ENCODE measurements around the gene GABRR1. TPM values are rescaled to one million over a fixed set of nuclear protein-coding genes. Genes with fewer than 3 reads are reported as not detected.

The GABRR1 gene
- total and polyA plus RNA-seq, 10 donors = not detected

DNA sequence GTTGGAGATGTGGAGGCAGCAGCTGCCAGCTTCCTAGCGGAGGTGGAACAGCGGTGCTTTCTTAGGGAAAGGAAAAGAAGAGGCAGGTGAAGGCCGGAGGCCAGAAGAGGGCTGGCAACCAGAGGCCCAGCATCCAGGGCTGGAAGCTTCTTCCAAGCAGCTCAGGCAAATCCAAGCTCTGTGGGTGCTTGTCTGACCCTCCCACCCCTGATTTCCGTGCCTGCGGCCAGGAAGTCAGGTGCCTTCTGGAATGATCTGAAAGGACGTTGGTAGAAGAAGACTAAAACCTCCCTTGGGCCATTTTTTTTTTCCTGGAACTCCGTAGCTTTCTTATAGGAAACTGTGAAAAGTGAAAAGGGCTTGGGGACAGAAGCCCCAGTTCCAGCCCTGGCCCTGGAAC lies 33.1 kb upstream of the GABRR1 start:
- DNase-seq = no peak
- intact Hi-C loops (cut with DNase I; ENCODE audit: low total_unique reads) = no loop called here
- Histone ChIP-seq H3K4me1 (no peaks in the 10 kb centered on the region), H3K27me3 (replicated peaks in 1 of 7) (peaks cover 0 to 5% (median 0%) of the 10 kb centered on the region in 7 donors), H3K27ac (no peak overlapping the region), H3K4me3 (no peak overlapping the region), H3K36me3 (no peaks in the 10 kb centered on the region), H3K9me3 (no peaks in the 10 kb centered on the region)
- WGBS, 5 donors = 71 to 82% (median 80%) methylated on average over 7 of the region's 7 CpGs
- TF ChIP-seq POLR2A (IDR thresholded peaks at IDR 0.05) (no peak), POLR2AphosphoS5 (IDR thresholded peaks at IDR 0.05) (no peak)
- TF ChIP-seq, protein P1, sequence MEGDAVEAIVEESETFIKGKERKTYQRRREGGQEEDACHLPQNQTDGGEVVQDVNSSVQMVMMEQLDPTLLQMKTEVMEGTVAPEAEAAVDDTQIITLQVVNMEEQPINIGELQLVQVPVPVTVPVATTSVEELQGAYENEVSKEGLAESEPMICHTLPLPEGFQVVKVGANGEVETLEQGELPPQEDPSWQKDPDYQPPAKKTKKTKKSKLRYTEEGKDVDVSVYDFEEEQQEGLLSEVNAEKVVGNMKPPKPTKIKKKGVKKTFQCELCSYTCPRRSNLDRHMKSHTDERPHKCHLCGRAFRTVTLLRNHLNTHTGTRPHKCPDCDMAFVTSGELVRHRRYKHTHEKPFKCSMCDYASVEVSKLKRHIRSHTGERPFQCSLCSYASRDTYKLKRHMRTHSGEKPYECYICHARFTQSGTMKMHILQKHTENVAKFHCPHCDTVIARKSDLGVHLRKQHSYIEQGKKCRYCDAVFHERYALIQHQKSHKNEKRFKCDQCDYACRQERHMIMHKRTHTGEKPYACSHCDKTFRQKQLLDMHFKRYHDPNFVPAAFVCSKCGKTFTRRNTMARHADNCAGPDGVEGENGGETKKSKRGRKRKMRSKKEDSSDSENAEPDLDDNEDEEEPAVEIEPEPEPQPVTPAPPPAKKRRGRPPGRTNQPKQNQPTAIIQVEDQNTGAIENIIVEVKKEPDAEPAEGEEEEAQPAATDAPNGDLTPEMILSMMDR (IDR thresholded peaks at IDR 0.05 in 8 of 11, conservative IDR thresholded peaks at IDR 0.05 in 3 of 11) = no peak

DNA sequence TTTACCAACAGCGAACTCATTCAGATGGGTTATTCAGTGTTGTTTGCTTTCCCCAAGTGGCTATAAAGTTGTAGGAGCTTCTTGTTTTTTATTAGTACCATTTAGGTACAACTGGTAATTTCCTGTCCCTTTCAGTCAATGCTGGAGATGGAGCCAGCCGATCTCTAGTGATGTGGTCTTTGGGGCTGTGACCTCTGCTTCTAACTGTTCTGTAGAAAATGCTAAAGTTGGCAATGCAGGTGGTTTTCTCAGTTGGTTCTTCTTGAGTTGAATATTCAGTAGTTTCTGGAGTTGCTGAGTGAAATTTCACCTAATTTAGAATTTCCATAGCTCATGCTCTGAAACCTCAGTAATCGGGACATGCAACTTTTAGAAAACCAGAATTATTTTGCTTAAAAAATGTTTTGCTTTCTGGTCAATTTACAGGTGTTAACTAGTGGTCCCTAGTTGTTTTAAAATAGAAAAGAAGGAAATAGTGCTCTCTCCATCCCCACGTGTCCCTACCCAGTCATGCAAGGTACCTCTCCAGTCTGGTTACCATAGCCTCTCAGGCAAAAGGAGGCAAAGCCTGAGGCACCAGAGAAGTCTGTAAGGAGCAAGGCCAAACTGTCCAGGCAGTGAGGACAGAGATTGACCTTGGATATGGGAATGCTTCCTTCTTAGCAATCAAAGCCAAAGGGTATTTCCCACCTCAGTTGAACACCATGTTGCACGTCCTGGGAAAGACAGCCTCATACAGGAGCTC lies 27.3 kb upstream of the GABRR1 start:
- no peak for DNase-seq
- 67 to 80% (median 74%) methylated on average over 5 of the region's 5 CpGs for WGBS, 5 donors
- TF ChIP-seq, protein P1 (IDR thresholded peaks at IDR 0.05 in 8 of 11, conservative IDR thresholded peaks at IDR 0.05 in 3 of 11) = no peak
- TF ChIP-seq POLR2AphosphoS5 (IDR thresholded peaks at IDR 0.05) = no peak
- TF ChIP-seq POLR2A (IDR thresholded peaks at IDR 0.05) = no peak
- H3K4me1 ChIP-seq = peaks cover 0 to 9% (median 0%) of the 10 kb centered on the region in 6 donors
- no peaks in the 10 kb centered on the region for H3K27me3 ChIP-seq (replicated peaks in 1 of 7)
- no peak overlapping the region for H3K27ac ChIP-seq
- H3K9me3 ChIP-seq = no peaks in the 10 kb centered on the region
- H3K36me3 ChIP-seq = no peaks in the 10 kb centered on the region
- intact Hi-C loops (cut with DNase I; ENCODE audit: low total_unique reads) = loop anchor here (5.0 kb wide), 1 partner anchor 262 kb away; no protein-coding TSS in a partner anchor
- no peak overlapping the region for H3K4me3 ChIP-seq

DNA sequence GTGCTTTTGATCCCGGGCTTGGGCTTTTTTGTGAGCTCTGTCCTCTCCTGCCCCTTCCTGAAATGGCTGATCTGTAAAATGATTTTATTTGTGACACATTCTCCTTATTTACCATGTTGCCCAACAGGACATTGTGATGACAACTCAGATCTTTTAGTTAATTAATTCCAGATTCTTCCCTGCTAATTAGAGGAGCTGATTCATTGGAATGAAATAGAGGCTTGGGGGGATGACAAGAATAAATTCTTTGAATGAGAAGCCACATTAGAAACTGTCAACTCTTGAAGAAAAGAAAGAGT lies 26.1 kb upstream of the GABRR1 start:
- Histone ChIP-seq H3K4me3 (no peak overlapping the region), H3K4me1 (peaks cover 0 to 15% (median 0%) of the 10 kb centered on the region in 6 donors), H3K36me3 (no peaks in the 10 kb centered on the region), H3K27me3 (replicated peaks in 1 of 7) (no peaks in the 10 kb centered on the region), H3K9me3 (no peaks in the 10 kb centered on the region), H3K27ac (no peak overlapping the region)
- no peak for DNase-seq
- WGBS, 5 donors = 37 to 64% (median 45%) methylated on average over 1 of the region's 1 CpG
- TF ChIP-seq POLR2A (IDR thresholded peaks at IDR 0.05) (no peak), POLR2AphosphoS5 (IDR thresholded peaks at IDR 0.05) (no peak)
- TF ChIP-seq, protein P1 (IDR thresholded peaks at IDR 0.05 in 8 of 11, conservative IDR thresholded peaks at IDR 0.05 in 3 of 11) = no peak
- intact Hi-C loops (cut with DNase I; ENCODE audit: low total_unique reads) = loop anchor here (5.0 kb wide), 1 partner anchor 261 kb away; no protein-coding TSS in a partner anchor

DNA sequence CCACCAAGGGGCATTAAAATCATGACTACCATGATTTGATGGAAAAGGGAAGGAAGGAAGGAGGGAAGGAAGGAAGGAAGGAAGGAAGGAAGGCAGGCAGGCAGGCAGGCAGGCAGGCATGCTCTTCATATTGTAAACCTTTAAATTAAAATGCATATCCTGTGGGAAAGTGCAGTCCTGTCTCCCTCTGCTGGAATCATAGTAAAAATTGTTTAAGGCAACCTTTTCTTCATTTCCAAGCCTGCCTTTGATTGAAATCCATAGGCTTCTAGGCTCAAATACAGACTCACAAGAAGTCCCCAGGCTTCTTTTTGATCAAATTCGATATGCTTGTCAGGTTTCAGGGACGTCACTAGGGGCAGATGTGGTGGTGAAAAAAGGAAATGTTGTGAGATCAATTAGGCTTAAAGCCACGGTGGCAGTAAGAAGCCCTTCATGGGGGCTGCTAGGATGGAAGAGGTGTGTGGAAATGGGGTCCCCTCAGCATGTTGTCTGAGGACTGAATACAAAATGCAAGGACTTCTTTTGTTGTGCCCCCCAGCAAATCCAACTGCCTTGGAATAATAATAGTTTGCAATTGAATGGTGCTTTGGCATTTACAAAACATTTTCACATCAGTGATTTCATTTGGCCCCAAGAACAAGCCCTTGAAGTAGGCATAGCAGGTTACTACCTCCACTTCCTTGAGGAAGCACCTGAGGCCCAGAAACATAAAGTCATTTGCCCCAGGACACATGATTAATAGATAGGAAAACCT lies 25.6 kb upstream of the GABRR1 start:
- no peak for TF ChIP-seq POLR2AphosphoS5 (IDR thresholded peaks at IDR 0.05)
- TF ChIP-seq, protein P1 (IDR thresholded peaks at IDR 0.05 in 8 of 11, conservative IDR thresholded peaks at IDR 0.05 in 3 of 11) = peak in 8 of 11 experiments; percentile 8 to 51 (median 38)
- no peak for DNase-seq
- Histone ChIP-seq H3K4me1 (peaks cover 0 to 15% (median 0%) of the 10 kb centered on the region in 6 donors), H3K36me3 (no peaks in the 10 kb centered on the region), H3K9me3 (no peaks in the 10 kb centered on the region), H3K27ac (no peak overlapping the region), H3K27me3 (replicated peaks in 1 of 7) (no peaks in the 10 kb centered on the region), H3K4me3 (no peak overlapping the region)
- intact Hi-C loops (cut with DNase I; ENCODE audit: low total_unique reads) = loop anchor here (5.0 kb wide), 1 partner anchor 260 kb away; no protein-coding TSS in a partner anchor
- WGBS, 5 donors = 2 to 11% (median 9%) methylated on average over 3 of the region's 3 CpGs
